Right lobe of liver (tissue), 4 donors: ENCODE data around the gene GLO1.

Experiments
- POLR2A ChIP-seq: fragments of 450-650 bp; IDR thresholded peaks from one replicate; pipeline ENCODE4 v1.6.1; 2017; ENCODE audit warnings: antibody characterized with exemption, mild to moderate bottlenecking
- TF ChIP-seq, protein P1 (sequence below), 4 donors: fragments of 200-600 bp in 3 of 4; fragments of 450-650 bp in 1 of 4; IDR thresholded peaks; one replicate each; pipeline versions ENCODE4 v1.5.1 to v1.8.0; 2016 to 2022; ENCODE audit warnings: antibody characterized with exemption in 4 of 4, mild to moderate bottlenecking in 2 of 4
- donor health status: DM: no; HTN: no; CAD: no.
- donor health status: DM: no; HTN: no; CAD: no.
- donor health status: DM: no; HTN: yes; CAD: no.

DNA sequence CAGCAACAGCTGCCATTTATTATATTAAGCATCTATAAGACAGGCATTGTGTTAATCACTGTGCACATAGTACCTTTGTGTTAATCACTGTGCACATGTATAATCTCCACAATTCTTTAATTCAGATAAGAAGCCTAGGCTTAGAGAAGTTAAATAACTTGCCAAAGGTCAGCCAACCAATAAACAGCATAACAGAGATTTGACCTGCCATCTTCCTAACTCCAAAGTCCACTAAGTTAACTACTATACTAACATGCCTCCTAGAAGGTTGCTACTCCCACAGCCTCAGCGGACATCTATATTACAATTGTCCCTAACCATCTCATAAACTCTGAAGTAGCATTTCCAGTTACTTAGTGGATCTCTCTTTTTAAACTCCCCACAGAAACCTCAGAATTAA lies 66.9 kb downstream of the GLO1 start:
- TF ChIP-seq, protein P1, sequence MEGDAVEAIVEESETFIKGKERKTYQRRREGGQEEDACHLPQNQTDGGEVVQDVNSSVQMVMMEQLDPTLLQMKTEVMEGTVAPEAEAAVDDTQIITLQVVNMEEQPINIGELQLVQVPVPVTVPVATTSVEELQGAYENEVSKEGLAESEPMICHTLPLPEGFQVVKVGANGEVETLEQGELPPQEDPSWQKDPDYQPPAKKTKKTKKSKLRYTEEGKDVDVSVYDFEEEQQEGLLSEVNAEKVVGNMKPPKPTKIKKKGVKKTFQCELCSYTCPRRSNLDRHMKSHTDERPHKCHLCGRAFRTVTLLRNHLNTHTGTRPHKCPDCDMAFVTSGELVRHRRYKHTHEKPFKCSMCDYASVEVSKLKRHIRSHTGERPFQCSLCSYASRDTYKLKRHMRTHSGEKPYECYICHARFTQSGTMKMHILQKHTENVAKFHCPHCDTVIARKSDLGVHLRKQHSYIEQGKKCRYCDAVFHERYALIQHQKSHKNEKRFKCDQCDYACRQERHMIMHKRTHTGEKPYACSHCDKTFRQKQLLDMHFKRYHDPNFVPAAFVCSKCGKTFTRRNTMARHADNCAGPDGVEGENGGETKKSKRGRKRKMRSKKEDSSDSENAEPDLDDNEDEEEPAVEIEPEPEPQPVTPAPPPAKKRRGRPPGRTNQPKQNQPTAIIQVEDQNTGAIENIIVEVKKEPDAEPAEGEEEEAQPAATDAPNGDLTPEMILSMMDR (IDR thresholded peaks at IDR 0.05): no peak
- no peak for TF ChIP-seq POLR2A
